HG03521 (cell line): Measurements from ENCODE around the gene ZNF213.

ENCODE experiments used
- ATAC-seq: cut with Tn5 transposase; IDR thresholded peaks from one replicate; pipeline ENCODE4 v1.9.1; 2021; ENCODE audit warnings: mild to moderate bottlenecking, moderate library complexity; ENCODE audit not compliant: unreplicated experiment

ZNF213 gene, protein sequence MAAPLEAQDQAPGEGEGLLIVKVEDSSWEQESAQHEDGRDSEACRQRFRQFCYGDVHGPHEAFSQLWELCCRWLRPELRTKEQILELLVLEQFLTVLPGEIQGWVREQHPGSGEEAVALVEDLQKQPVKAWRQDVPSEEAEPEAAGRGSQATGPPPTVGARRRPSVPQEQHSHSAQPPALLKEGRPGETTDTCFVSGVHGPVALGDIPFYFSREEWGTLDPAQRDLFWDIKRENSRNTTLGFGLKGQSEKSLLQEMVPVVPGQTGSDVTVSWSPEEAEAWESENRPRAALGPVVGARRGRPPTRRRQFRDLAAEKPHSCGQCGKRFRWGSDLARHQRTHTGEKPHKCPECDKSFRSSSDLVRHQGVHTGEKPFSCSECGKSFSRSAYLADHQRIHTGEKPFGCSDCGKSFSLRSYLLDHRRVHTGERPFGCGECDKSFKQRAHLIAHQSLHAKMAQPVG

DNA sequence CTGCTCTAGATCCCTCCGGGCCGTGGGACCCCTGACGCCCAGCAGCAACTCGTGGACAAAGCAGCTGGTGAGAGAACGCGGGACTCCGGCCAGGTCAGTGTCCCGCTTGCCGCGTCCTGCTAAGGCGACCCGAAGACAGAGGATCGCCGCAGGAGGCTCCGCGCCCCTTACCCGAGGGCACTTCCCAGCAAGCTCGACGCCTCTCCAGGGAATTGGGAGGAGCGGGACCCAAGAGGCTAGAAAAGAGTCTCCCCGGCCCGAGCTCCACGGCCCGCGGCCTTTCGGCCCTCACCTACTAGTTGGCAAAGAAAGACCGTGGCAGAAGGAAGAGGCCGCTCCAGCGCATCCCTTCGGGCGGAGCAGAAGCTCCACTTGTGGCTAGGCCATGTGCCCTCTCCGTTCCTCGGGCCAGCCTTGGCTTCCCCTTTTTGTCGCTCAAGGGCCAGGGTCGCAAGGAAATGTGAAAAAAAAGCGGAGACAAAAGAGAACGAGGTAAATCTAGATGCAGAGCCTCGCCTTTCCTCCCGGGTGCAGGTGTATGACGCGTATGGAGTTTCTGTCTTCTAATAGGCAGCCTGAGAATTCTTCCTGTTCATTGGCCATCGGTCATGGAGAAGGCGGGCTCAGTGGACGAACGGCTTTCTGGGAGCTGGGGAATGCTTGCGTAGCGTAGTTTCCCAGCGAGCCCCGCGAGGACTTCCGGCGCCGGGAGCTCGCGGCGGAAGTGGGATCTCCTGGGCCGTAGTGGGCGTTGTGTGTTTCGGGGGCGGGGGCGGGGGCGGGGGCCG is at the start of gene ZNF213:
ZNF213 (plus strand) TSS at position 692 of the 788 bp plus-strand sequence. CDS start 2,252 bp downstream, outside the sequence.
- ATAC-seq = peak; percentile 90

DNA sequence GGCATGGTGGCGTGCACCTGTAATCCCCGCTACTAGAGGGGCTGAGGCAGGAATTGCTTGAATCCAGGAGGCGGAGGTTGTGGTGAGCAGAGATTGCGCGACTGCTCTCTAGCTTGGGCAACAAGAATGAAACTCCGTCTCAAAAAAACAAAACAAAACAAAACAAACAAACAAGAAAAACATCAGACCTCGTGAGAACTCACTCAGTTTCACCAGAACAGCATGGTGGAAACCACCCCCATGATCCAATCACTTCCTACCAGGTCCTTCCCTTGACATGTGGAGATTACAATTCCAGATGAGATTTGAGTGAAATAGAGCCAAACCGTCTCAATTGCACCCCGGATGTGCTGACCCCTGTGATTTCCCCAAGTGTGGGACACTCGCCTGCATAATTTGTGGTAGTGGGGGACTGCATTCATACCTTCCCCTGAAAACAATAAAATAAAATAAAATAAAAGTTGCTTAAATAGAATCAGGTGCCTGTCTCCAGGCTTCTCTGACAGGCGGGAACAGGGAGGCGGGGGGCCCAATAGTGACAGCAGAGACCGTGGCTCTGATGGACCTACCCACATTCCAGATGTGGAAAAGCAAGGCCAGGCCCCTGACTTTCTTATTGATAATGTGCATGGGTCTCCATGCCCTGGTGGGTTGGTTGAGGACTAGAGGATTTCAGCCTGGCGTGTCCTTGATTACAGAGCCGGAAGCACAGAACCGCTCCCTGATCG is 48.8 kb upstream of the ZNF213 start:
- ATAC-seq = no peak

DNA sequence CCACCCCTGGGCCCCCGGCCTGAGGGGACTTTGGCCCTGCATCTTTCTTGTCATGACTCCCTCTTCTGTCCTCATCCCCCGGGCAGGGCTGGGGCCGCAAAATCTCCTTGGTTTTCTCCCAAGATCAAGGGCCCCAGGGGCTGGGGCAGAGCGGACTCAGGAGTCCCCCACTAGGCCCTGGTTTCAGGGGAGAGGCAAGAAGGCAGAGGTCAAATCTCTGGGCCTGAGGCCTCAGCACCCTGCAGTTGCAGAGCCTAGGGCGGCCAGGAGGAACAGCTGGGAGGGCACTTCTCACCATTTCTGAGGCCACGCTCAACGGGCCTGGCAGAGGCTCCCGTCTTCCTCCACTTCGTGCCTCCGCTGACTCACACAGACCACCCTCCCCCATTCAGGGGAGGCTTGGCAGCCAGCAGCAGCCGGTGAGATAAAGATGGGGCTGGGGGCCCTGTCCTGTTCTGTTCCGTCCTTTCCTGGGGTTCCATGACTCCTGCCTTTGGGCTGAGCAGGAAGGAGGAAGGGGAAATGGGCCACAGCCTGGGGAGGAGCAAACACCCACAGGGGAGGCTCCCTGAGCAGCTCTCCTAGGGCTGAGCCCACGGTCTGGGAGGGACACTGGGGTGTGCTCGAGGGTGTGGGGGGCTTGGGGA is 48.1 kb upstream of the ZNF213 start:
- ATAC-seq = no peak

- ATAC-seq = no peak
Observed at GRCh38 chr16:3087243-3088235, 47.3 kb upstream of the ZNF213 start.

DNA sequence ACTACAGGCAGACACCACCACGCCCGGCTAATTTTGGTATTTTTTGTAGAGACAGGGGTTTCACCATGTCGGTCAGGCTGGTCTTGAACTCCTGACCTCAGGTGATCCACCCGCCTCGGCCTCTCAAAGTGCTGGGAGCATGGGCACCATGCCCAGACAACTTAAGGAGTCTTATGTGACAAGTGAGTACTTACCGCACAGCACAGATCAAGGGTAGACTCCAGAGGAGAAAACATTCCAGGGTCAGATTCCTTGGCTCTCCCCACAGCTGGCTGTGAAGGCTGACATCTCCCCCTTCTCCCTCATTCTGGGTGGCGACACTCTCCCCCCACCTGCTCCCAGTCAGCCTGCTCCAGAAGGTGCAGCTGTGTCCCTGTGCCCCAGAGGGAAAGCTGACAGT is 46.4 kb upstream of the ZNF213 start:
- ATAC-seq = no peak

GRCh38 chr16:3088925-3089716 is 45.7 kb upstream of the ZNF213 start:
- no peak for ATAC-seq

- no peak for ATAC-seq
Observed at GRCh38 chr16:3089717-3090592, 44.9 kb upstream of the ZNF213 start.

DNA sequence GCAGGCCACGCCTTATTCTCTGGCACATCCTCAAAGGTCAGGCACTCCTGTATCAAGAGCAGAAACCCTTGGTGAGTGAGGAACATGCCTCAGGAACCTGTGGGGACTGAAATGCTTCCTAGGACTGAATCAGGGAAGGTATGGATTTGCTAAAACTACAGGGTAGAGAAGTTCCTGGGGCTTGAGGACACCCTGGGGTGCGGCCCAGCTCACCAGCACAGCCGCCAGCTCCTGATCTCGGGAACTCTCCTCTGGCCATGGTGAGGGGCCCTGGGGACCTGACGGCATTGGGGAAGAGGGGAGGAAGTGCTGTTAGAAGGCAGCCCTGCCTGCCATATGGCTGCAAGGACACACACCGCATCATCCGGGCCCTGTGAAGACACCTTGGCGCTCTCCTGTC is 43.3 kb upstream of the ZNF213 start:
- ATAC-seq = no peak

DNA sequence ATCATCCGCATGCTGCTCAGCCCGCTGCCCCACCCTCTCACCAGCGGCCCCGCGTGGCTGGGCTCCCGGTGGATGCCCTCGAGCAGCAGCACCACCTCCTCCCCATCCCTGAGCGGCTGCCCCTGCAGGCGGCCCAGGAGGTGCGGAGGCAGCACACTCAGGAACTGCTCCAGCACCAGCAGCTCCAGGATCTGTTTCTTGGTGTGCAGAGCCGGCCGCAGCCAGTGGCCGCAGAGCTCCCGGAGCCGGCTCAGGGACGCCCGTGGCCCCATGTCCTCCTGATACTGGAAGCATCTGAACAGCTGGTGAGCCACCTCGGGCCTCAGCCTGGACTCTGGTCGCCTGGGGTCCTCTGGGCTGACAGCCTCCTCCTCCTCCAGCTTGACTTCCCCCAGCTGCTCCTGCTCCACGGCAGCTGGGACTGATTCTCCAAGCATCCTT is 42.3 kb upstream of the ZNF213 start:
- ATAC-seq = no peak

DNA sequence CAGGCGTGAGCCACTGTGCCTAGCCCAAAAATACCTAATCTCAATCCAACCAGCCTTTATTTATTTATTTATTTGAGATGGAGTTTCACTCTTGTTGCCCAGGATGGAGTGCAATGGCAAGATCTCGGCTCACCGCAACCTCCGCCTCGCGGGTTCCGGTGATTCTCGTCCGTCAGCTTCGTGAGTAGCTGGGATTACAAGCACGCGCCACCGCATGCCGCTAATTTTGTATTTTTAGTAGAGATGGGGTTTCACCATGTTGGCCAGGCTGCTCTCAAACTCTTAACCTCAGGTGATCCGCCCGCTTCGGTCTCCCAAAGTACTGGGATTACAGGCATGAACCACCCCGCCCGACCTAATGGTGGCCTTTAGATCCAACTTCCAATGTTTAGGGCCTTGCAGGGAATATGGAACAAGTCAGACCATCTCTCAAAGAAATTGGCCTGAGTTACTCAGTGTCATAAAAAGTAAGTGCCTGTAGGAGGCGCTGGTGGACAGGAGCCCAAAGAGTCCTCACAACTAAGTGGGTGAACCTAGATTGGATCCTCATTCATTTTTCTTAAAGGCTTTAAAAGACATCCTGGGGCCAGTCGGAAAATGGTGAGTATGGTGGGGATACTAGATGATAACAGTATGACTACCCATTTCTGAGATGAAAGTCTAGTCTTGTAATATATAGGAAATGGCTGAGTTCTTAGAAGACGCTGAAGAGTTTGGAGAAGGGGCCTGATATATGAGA is 40.4 kb upstream of the ZNF213 start:
- ATAC-seq = no peak

- ATAC-seq = no peak
Observed at GRCh38 chr16:3095869-3096268, 39.0 kb upstream of the ZNF213 start.

- no peak for ATAC-seq
Observed at GRCh38 chr16:3096362-3096761, 38.5 kb upstream of the ZNF213 start.

DNA sequence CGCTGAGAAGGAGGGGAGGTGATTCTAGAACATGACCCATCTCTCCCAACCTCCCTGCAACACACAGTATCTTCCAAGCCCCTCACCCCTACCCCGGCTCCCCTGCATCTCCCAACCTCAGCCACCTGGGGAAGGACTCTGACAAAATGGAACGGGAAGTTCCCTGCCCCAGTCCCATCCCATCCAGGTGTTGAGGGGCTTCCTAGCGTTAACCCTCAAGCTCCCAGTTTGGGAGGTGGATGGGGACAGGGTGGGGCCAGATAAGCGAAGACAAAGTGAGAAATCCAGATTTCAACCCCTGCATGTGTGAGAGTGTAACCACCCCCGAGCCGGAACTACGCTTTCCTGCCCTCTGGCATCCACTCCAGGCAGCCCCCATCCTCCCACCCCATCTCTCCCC is 37.6 kb upstream of the ZNF213 start:
- no peak for ATAC-seq

DNA sequence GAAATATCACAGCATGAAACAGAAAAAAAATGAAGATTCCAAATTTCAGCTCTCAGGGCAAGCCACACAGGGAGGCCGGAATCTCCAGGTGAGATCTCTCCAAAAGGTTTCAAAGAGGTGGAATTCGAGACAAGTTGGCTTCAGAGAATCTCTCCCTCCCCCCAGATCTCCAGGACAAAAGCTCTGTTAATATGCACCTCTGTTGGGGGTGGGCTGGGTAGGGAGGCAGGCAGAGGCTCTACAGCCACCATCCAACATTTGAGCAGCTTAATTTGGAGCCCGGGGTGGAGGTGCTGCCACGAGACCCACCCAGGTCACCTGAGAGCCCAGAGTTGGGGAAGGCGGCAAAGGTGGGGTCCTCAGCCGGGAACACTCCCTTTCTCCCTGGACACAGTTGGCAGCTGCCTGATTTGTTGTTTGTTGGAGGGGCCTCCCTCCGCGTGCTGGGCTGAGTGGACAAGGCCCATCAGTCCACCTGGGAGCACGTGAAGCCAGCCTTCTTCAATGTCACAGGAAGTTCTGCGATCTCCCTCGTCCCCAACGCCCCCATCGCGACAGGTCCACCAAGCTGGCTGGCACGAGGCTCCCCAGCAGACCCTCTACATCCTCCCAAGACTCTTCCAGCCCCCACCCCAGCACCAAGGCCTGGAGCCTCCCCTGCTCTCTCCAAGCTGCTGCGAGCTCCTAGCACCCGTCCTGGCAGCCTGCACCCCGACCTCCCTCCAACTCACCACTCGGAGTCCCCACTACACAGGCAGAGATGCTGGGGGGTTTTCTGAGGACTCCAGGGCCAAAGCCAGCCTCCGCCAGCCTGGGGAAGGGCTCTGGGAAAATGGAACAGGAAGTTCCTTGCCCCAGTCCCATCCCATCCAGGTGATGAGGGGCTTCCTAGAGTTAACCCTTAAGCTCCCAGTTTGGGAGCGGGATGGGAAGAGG is 36.1 kb upstream of the ZNF213 start, which contains the start of gene ZSCAN10:
ZSCAN10 (minus strand) TSS at position 836 of the 936 bp plus-strand sequence. CDS start 6,357 bp downstream, outside the sequence.
- ATAC-seq = no peak

GRCh38 chr16:3099395-3099731 is 35.5 kb upstream of the ZNF213 start:
- no peak for ATAC-seq
